Measurements from ENCODE around the gene CCDC136. TPM values are rescaled to one million over a fixed set of nuclear protein-coding genes. Genes with fewer than 3 reads are reported as not detected.

The CCDC136 gene
- total RNA-seq, 2 experiments from 2014 or later: 9.9 to 10.0 TPM

DNA sequence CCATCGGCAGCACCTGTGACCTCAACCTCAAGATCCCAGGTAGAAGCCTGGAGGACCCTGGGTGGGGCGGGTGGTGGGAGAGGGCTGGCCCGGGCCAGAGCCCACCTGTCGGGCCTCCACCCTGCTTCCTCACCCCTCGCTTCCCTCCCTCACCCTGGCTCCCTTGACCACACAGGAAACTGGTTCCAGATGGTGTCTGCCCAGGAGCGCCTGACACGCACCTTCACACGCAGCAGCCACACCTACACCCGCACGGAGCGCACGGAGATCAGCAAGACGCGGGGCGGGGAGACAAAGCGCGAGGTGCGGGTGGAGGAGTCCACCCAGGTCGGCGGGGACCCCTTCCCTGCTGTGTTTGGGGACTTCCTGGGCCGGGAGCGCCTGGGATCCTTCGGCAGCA lies 62.0 kb downstream of the CCDC136 start:
- POLR2A ChIA-PET: no interaction called here
- CTCF ChIA-PET: no interaction called here

DNA sequence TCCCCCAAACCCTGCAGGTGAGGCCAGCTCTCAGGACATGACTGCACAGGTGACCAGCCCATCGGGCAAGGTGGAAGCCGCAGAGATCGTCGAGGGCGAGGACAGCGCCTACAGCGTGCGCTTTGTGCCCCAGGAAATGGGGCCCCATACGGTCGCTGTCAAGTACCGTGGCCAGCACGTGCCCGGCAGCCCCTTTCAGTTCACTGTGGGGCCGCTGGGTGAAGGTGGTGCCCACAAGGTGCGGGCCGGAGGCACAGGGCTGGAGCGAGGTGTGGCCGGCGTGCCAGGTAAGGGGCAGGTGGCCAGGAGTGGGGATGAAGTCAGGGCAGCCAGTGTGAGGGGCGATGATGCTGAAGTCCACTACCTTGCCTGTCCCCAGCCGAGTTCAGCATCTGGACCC lies 62.6 kb downstream of the CCDC136 start:
- CTCF ChIA-PET: no interaction called here
- POLR2A ChIA-PET: no interaction called here

DNA sequence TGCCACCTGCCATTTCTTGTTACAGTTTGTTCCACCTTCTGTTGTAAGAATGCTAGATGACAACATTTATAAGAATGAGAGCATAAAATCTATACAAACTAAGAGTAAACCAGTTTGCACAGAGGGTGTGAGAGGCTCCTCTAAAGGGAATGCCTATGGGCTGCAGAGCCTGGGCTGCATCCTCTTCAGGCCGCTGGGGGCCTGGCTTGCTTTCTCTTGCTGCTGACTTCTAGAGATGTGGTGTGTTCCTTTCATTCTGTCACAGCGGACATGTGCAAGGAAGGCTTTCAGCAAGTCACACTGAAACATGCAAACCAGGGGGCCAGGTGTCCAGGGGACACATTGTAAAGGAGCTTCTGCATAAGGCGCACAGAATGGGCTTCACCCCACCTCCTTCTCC lies 63.8 kb downstream of the CCDC136 start:
- ChIA-PET POLR2A (no interaction called here), CTCF (no interaction called here)

GRCh38 chr7:128856001-128856718 lies 64.4 kb downstream of the CCDC136 start:
- CTCF ChIA-PET: interaction anchor here (0.7 to 1.5 kb wide), 2 partner anchors 27 to 78 kb away, joined by 3 to 6 read pairs; no protein-coding TSS in a partner anchor
- POLR2A ChIA-PET: no interaction called here

GRCh38 chr7:128858380-128859231 lies 66.8 kb downstream of the CCDC136 start:
- POLR2A ChIA-PET: no interaction called here

DNA sequence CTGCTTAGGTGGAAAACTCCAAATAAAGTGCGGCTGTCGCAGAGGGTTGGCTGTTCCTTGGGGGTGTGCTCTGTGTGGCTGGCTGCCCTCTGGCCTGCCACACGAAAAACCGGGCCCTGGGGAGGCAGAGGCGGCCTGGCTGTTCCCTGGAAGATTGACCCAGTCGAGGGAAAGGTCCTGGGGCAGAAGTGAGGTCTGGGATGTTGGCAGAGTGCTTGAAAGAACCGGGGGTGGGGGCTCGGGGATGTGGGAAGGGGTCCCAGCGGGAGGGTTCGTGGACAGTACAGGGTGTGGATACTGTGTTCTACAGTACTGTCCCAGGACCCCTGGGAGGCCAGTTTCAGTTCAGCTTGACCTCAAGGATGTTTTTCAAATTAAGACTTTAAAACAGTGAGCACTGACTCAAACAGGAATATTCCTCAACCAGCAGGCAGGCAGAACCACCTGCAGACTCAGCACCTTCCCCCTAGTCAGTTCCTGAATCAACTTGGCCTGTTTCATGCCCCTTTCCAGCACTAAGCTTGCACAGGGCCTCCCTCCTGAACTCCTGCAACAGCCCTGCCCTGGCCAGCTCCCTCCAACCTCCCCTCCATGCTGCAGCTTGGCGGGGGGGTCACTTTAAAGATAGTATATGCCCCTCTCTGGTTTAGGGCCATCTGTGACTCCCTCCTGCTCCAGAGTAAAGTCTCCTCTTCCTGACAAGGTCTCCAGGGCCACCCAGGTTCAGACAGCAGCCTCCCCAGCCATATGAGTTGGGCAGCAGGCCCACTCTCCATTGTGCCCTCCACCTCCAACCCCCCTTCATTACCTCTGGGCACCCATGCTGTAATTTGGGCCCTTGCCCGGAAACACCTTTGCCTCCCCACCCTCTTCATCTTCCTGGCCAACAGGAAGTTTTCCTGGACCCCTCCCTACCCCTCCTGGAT lies 67.7 kb downstream of the CCDC136 start:
- ChIA-PET POLR2A (no interaction called here), CTCF (no interaction called here)

More at GRCh38 chr7:128858380-128859231, 66.8 kb downstream of the CCDC136 start:
- CTCF ChIA-PET: no interaction called here

DNA sequence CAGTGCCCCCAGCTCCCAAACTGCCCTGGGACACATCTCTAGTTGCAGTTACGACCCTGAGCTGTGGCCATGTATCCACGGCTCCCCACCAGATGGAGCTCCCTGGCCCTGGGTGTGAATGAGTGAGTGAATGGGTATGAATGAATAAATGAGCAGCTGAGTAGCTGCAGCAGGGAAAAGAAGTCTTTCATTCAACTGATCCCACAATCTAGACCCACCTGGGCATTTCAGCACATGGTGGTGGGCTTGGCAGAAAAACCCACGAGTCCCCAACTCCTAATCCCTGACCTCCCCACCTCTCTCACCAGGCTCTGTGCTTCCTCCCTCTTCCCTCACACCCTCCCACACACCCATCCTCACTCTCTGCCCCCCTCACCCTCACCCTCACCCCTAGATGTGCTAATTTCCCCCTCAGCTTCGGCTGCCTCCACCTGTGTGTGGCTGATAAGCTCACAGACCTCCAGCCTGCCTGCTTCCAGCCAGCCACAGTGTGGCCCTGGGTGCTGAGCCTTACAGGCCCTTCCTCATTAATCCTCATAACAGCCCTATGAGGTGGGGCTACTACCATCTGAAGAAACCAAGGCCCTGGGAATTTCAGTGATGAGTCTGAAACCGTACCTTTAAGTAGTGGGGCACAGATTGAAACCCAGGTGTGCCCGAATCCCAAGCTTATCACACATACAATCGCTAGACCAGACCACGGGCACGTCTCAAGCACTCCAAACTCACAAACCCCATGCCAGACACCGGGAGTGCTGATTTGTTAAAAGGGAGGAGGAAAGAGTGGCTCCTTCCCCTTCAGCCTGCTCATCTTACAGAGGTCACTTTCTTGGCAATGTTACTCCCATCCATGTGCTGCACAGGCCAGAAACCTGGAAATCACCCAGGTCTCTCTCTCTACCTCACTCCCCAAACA lies 68.6 kb downstream of the CCDC136 start:
- ChIA-PET CTCF (interaction anchor here (0.6 to 2.2 kb wide), 5 partner anchors 10 to 286 kb away, joined by 3 to 10 read pairs (median 5); no protein-coding TSS in a partner anchor), POLR2A (no interaction called here)

DNA sequence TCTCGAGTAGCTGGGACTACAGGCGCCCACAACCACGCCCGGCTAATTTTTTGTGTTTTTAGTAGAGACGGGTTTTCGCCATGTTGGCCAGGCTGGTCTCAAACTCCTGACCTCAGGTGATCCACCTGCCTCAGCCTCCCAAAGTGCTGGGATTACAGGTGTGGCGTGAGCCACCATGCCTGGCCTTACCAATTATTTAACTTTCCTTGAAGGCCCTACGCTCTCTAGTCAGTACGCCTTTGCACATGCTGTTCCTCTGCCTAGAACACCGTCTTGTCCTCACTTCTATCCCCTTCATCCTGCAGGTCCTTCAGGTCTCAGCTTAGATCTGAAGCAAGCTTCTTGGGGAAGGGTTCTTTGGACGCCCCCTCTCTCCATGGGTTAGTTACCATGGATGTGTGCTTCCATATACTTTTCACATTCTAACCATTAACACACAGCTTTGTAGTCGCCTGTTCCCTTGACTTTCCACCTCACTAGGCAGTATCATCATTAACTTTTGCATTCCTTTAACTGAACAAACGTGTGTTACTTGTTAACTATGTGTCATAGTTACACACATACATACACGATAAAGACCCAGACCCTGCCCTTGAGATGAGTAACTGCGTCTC lies 70.3 kb downstream of the CCDC136 start:
- CTCF ChIA-PET: interaction anchor here (1.3 to 2.2 kb wide), 6 partner anchors 8 to 42 kb away, joined by 3 to 10 read pairs (median 6); no protein-coding TSS in a partner anchor
- POLR2A ChIA-PET: interaction anchor here (0.6 to 1.5 kb wide), 3 partner anchors 22 to 123 kb away, joined by 3 to 4 read pairs (median 3); partner anchors contain the start of gene CALU

DNA sequence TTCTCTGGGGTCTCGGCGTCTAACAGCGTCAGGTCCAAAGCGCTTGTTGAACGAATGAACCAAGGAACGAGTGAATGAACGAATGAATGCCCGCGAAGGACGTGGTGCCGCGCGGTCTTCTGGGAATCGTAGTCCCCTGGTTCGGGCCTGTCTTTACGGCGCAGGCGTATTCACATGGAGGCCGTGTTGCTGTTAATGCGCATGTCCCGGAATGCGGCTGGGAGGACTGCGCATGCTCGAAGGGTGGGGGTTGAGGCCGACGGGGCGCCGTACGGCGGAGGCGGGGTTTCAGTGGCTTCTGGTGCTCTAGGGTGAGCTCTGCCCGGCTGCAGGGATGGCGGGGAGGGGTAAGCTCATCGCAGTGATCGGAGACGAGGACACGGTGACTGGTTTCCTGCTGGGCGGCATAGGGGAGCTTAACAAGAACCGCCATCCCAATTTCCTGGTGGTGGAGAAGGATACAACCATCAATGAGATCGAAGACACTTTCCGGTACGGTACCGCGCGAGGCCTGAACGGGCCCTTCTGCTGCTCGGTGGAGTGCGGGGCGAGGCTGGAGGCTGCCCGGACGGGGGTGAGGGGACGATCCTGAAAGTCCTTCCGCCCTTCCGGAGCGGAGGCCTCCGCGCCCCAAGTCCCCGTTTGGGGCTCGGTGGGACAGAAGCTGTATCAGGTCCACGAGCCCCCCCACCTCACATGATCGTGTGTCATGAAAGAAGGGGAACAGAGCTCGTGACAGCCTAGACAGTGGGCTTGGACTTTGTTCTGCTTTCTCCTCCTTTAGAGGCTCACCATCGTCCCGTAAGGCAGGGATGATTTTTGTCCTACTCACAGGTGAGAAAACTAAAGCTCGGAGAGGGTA lies 71.0 kb downstream of the CCDC136 start, which contains the start of gene ATP6V1F:
Gene ATP6V1F, plus strand, starts transcription at position 286 of the 862 bp plus-strand sequence. Its CDS starts 49 bp downstream, at position 335.
- POLR2A ChIA-PET: interaction anchor here (1.1 to 1.5 kb wide), 3 partner anchors 23 to 192 kb away, joined by 3 to 4 read pairs (median 3); partner anchors contain the start of gene CALU
- CTCF ChIA-PET: interaction anchor here (1.5 to 2.3 kb wide), 3 partner anchors 10 to 21 kb away, joined by 5 to 16 read pairs (median 7); no protein-coding TSS in a partner anchor

DNA sequence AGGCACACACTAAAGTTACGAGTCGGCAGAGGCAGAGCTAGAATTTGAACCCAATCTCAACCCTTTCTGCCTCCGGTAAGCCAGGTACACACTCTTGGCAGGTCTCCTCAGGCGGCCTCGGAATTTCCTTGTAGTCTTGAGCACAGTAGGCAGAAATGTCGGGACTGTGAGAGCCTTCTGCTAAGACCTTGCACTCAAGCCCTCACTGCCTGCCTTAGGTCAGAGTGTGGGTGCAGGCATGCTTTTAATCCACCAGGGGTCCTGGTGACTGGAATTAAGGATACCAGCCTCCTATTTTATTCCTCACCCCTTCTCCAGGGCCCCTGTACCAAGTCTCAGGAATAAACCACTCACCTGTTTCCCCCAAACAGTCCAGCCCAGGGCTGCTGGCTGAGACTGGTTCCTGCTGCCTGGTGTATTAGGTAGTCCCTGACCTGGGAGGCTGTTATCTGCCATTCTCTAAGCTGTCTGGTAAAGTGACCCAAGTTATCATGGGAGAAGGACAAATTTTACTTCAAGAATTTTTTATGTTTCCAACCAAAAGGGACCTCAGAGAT lies 71.7 kb downstream of the CCDC136 start:
- POLR2A ChIA-PET: interaction anchor here (1.1 to 1.5 kb wide), 3 partner anchors 24 to 191 kb away, joined by 3 to 4 read pairs (median 3); partner anchors contain the start of gene CALU
- CTCF ChIA-PET: interaction anchor here (1.5 to 2.3 kb wide), 3 partner anchors 10 to 20 kb away, joined by 5 to 16 read pairs (median 7); no protein-coding TSS in a partner anchor

- ChIA-PET POLR2A (interaction anchor here (0.5 kb wide), 1 partner anchor 58 kb away, joined by 3 read pairs; no protein-coding TSS in a partner anchor), CTCF (no interaction called here)
Measured at GRCh38 chr7:128865303-128865702, 73.5 kb downstream of the CCDC136 start.

GRCh38 chr7:128865996-128866877 lies 74.5 kb downstream of the CCDC136 start:
- POLR2A ChIA-PET: interaction anchor here (0.5 to 1.0 kb wide), 2 partner anchors 35 to 57 kb away, joined by 3 to 4 read pairs; no protein-coding TSS in a partner anchor
- CTCF ChIA-PET: no interaction called here

- ChIA-PET CTCF (interaction anchor here (3.3 kb wide), 1 partner anchor 16 kb away, joined by 18 read pairs; no protein-coding TSS in a partner anchor), POLR2A (interaction anchor here (0.6 to 1.0 kb wide), 2 partner anchors 15 to 36 kb away, joined by 4 read pairs; no protein-coding TSS in a partner anchor)
Measured at GRCh38 chr7:128867241-128867640, 75.5 kb downstream of the CCDC136 start.

GRCh38 chr7:128867842-128868623 lies 76.3 kb downstream of the CCDC136 start:
- ChIA-PET POLR2A (interaction anchor here (0.6 kb wide), 2 partner anchors 15 to 423 kb away, joined by 4 to 5 read pairs; no protein-coding TSS in a partner anchor), CTCF (interaction anchor here (3.3 to 3.5 kb wide), 2 partner anchors 12 to 15 kb away, joined by 12 to 18 read pairs; no protein-coding TSS in a partner anchor)

All from activated CD8-positive, alpha-beta memory T cell treated with anti-CD3 and anti-CD28 coated beads for 36 hours (primary cell).